Caco-2 (cell line): ENCODE data around the gene NXPH4. TPM values are rescaled to one million over a fixed set of nuclear protein-coding genes. Genes with fewer than 3 reads are reported as not detected.

Experiments used
- BruUV-seq: library from RNA; stranded (reverse); fragments of 400-500 nt; replicated peaks from 2 replicates; lab custom pipeline; 2021; lab: Mats Ljungman, UMichigan
- CTCF ChIA-PET: fragments of 300-600 bp; sonication (Branson Sonifier 250); formaldehyde crosslinking; loops from one replicate; lab custom pipeline; 2022; ENCODE audit warnings: antibody characterized with exemption; lab: Charles Lee
- POLR2A ChIA-PET: fragments of 300-600 bp; sonication (Branson Sonifier 250); formaldehyde crosslinking; loops from one replicate; lab custom pipeline; 2022; ENCODE audit warnings: antibody characterized with exemption; lab: Charles Lee
- DNase-seq, 2 experiments: peaks; one replicate each; pipeline versions ENCODE4 v3.0.0 to v3.0.0-alpha.2; 2020 to 2022
- H3K27me3 ChIP-seq: replicated peaks from 2 replicates; pipeline ENCODE4 v1.6.0; 2011; ENCODE audit warnings: low read length; ENCODE audit not compliant: control insufficient read depth, insufficient read depth
- H3K36me3 ChIP-seq: 2 replicates; pipeline ENCODE4 v1.5.1; 2011; ENCODE audit warnings: low read length; ENCODE audit not compliant: control insufficient read depth, insufficient read depth
- H3K4me1 ChIP-seq: fragments of 250-450 bp; sonication (Bioruptor Pico); 2 replicates; pipeline ENCODE4 v1.5.1; 2020; ENCODE audit warnings: mild to moderate bottlenecking
- H3K4me3 ChIP-seq: 2 replicates; pipeline ENCODE4 v1.5.1; 2011; ENCODE audit warnings: low read depth, mild to moderate bottlenecking, control low read depth, low read length
- H3K9me3 ChIP-seq: fragments of 250-450 bp; sonication (Bioruptor Pico); 2 replicates; pipeline ENCODE4 v1.5.1; 2020; ENCODE audit warnings: mild to moderate bottlenecking, moderate library complexity
- H3K27ac Mint-ChIP-seq: one replicate; pipeline ENCODE4 v1.8.0; 2022; ENCODE audit warnings: mixed read lengths; ENCODE audit not compliant: unreplicated experiment
- H3K27me3 Mint-ChIP-seq: one replicate; pipeline ENCODE4 v1.8.0; 2022; ENCODE audit warnings: mixed read lengths; ENCODE audit not compliant: insufficient read depth, unreplicated experiment
- H3K36me3 Mint-ChIP-seq: one replicate; pipeline ENCODE4 v1.8.0; 2022; ENCODE audit warnings: mild to moderate bottlenecking, mixed read lengths; ENCODE audit not compliant: insufficient read depth, unreplicated experiment
- H3K4me1 Mint-ChIP-seq: one replicate; pipeline ENCODE4 v1.8.0; 2022; ENCODE audit warnings: low read depth, mixed read lengths; ENCODE audit not compliant: unreplicated experiment
- H3K4me3 Mint-ChIP-seq: one replicate; pipeline ENCODE4 v1.8.0; 2022; ENCODE audit warnings: mild to moderate bottlenecking, moderate library complexity, mixed read lengths; ENCODE audit not compliant: unreplicated experiment
- H3K9me3 Mint-ChIP-seq: one replicate; pipeline ENCODE4 v1.8.0; 2022; ENCODE audit warnings: mixed read lengths; ENCODE audit not compliant: unreplicated experiment
- CTCF ChIP-seq, 2 experiments: fragments of 200-600 bp in 1 of 2; IDR thresholded peaks; 1 replicate in 1 of 2; 2 replicates in 1 of 2; pipeline versions ENCODE4 v1.5.1 to v1.8.0; 2011 to 2022; ENCODE audit warnings: antibody characterized with exemption in 1 of 2, control low read depth in 1 of 2, inconsistent platforms in 1 of 2, low read depth in 1 of 2, low read length in 1 of 2, mild to moderate bottlenecking in 1 of 2, moderate library complexity in 1 of 2; ENCODE audit not compliant: insufficient read depth in 1 of 2, severe bottlenecking in 1 of 2, unreplicated experiment in 1 of 2
- intact Hi-C: fragments of 100-400 bp; cut with micrococcal nuclease; formaldehyde crosslinking; loops from one replicate; pipeline ENCODE4 v1.10.0; 2022; ENCODE audit not compliant: unreplicated experiment
- total RNA-seq: library from RNA; stranded (reverse); gene quantifications from 2 replicates; pipeline ENCODE4 v1.2.3, GENCODE V29; 2022

The NXPH4 gene
- total RNA-seq, 1 experiment from 2014 or later, result 10.0 TPM

- Histone ChIP-seq H3K4me1 (peaks cover 10% of the 10 kb centered on the region), H3K27me3 (no peaks in the 10 kb centered on the region), H3K36me3 (no peaks in the 10 kb centered on the region; the same call in none of the 2 replicates), H3K9me3 (no peaks in the 10 kb centered on the region), H3K4me3 (no peak overlapping the region)
- H3K27ac Mint-ChIP-seq, result no peak overlapping the region
- POLR2A ChIA-PET, result no interaction called here
- no peaks in the 10 kb centered on the region for H3K9me3 Mint-ChIP-seq
- intact Hi-C loops, result no loop called here
- CTCF ChIA-PET, result no interaction called here
- BruUV-seq, result no TSS peak
- H3K36me3 Mint-ChIP-seq, result peaks cover 44% of the 10 kb centered on the region
- H3K4me3 Mint-ChIP-seq, result no peak overlapping the region
- peaks cover 11% of the 10 kb centered on the region for H3K4me1 Mint-ChIP-seq
- no peak for DNase-seq
- TF ChIP-seq CTCF (IDR thresholded peaks at IDR 0.05; ENCODE audit: insufficient read depth in 1 of 2, low read depth in 1 of 2, low read length in 1 of 2, severe bottlenecking in 1 of 2, unreplicated experiment in 1 of 2), result no peak
- peaks cover 3% of the 10 kb centered on the region for H3K27me3 Mint-ChIP-seq
These were observed 6.7 kb upstream of the NXPH4 start for GRCh38 chr12:57209916-57210315.

GRCh38 chr12:57210461-57210860, 6.1 kb upstream of the NXPH4 start:
- ChIA-PET CTCF (no interaction called here), POLR2A (no interaction called here)
- peaks cover 7% of the 10 kb centered on the region for H3K27me3 Mint-ChIP-seq
- Histone ChIP-seq H3K4me3 (no peak overlapping the region), H3K9me3 (no peaks in the 10 kb centered on the region), H3K36me3 (no peaks in the 10 kb centered on the region; the same call in none of the 2 replicates), H3K27me3 (peaks cover 3% of the 10 kb centered on the region; the same call in 1 of the 2 replicates), H3K4me1 (peaks cover 12% of the 10 kb centered on the region)
- no peak for TF ChIP-seq CTCF (IDR thresholded peaks at IDR 0.05; ENCODE audit: insufficient read depth in 1 of 2, low read depth in 1 of 2, low read length in 1 of 2, severe bottlenecking in 1 of 2, unreplicated experiment in 1 of 2)
- no peak overlapping the region for H3K27ac Mint-ChIP-seq
- intact Hi-C loops, result no loop called here
- H3K9me3 Mint-ChIP-seq, result no peaks in the 10 kb centered on the region
- no peak overlapping the region for H3K4me3 Mint-ChIP-seq
- peaks cover 47% of the 10 kb centered on the region for H3K36me3 Mint-ChIP-seq
- DNase-seq, result no peak
- H3K4me1 Mint-ChIP-seq, result peaks cover 15% of the 10 kb centered on the region
- no TSS peak for BruUV-seq

- Histone ChIP-seq H3K36me3 (no peaks in the 10 kb centered on the region; the same call in none of the 2 replicates), H3K9me3 (no peaks in the 10 kb centered on the region), H3K4me1 (peaks cover 19% of the 10 kb centered on the region), H3K4me3 (no peak overlapping the region), H3K27me3 (peaks cover 3% of the 10 kb centered on the region; the same call in 1 of the 2 replicates)
- BruUV-seq, result no TSS peak
- intact Hi-C loops, result no loop called here
- TF ChIP-seq CTCF (IDR thresholded peaks at IDR 0.05; ENCODE audit: insufficient read depth in 1 of 2, low read depth in 1 of 2, low read length in 1 of 2, severe bottlenecking in 1 of 2, unreplicated experiment in 1 of 2), result no peak
- Mint-ChIP-seq H3K27me3 (peaks cover 10% of the 10 kb centered on the region), H3K27ac (no peak overlapping the region), H3K4me1 (peaks cover 22% of the 10 kb centered on the region), H3K4me3 (no peak overlapping the region), H3K9me3 (no peaks in the 10 kb centered on the region), H3K36me3 (peaks cover 53% of the 10 kb centered on the region)
- DNase-seq, result no peak
- ChIA-PET CTCF (no interaction called here), POLR2A (no interaction called here)
These were observed 5.5 kb upstream of the NXPH4 start for GRCh38 chr12:57210926-57211692.
